PC-9 (cell line): ENCODE data around the gene CLNK.

Experiments used
- EZH2 ChIP-seq: fragments of 200-600 bp; sonication (generic); IDR thresholded peaks from 2 replicates; pipeline ENCODE4 v1.8.0; 2017; ENCODE audit warnings: antibody characterized with exemption, low read depth
- TF ChIP-seq, protein P1 (sequence below): fragments of 200-600 bp; sonication (generic); conservative IDR thresholded peaks from 2 replicates; pipeline ENCODE4 v1.6.1; 2017; ENCODE audit warnings: mixed run types, antibody characterized with exemption, mild to moderate bottlenecking, moderate library complexity

DNA sequence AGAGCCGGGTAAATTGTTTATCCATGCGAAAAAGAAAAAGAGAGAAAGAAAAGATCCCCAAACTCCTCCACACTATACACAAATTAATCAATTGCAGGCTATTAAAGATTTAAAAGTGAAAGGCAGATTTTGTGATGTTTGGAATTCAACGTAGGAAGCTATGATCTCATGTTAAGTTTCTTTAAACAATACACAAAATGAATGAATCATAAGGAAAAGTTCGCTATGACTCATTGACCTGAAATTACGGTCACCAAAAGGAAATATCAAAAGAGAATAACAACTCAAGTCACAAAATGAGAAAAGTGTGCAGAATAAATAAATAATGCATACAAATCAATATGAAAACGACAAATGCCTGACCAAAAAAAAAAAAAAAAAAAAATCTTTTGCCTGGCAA is 28.6 kb downstream of the CLNK start:
- TF ChIP-seq, protein P1, sequence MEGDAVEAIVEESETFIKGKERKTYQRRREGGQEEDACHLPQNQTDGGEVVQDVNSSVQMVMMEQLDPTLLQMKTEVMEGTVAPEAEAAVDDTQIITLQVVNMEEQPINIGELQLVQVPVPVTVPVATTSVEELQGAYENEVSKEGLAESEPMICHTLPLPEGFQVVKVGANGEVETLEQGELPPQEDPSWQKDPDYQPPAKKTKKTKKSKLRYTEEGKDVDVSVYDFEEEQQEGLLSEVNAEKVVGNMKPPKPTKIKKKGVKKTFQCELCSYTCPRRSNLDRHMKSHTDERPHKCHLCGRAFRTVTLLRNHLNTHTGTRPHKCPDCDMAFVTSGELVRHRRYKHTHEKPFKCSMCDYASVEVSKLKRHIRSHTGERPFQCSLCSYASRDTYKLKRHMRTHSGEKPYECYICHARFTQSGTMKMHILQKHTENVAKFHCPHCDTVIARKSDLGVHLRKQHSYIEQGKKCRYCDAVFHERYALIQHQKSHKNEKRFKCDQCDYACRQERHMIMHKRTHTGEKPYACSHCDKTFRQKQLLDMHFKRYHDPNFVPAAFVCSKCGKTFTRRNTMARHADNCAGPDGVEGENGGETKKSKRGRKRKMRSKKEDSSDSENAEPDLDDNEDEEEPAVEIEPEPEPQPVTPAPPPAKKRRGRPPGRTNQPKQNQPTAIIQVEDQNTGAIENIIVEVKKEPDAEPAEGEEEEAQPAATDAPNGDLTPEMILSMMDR, result no peak
- TF ChIP-seq EZH2, result no peak
